ENCODE measurements around the gene GMPPB.

The GMPPB gene

GRCh38 chr3:49727924-49728361, 4.2 kb upstream of the GMPPB start:
- no peak for FAIRE-seq

GRCh38 chr3:49727154-49727923, 3.6 kb upstream of the GMPPB start:
- FAIRE-seq, result no peak

GRCh38 chr3:49725906-49726681, 2.3 kb upstream of the GMPPB start:
- FAIRE-seq, result no peak

GRCh38 chr3:49724586-49724985, 835 bp upstream of the GMPPB start:
- FAIRE-seq, result no peak

- FAIRE-seq, result no peak
Measured at GRCh38 chr3:49723296-49723627, 489 bp downstream of the GMPPB start.

- FAIRE-seq, result no peak
Measured at GRCh38 chr3:49722896-49723295, 855 bp downstream of the GMPPB start.

GRCh38 chr3:49721896-49722781, 1.6 kb downstream of the GMPPB start:
- FAIRE-seq, result no peak

GRCh38 chr3:49721596-49721895, 2.2 kb downstream of the GMPPB start:
- FAIRE-seq, result no peak

- no peak for FAIRE-seq
Measured at GRCh38 chr3:49720855-49721595, 2.7 kb downstream of the GMPPB start.

- FAIRE-seq, result peak; percentile 60
Measured at GRCh38 chr3:49719214-49719884, 4.4 kb downstream of the GMPPB start, which contains the start of gene AMIGO3. Gene AMIGO3, minus strand, starts transcription at chr3:49719684. Its CDS starts 219 bp downstream, at chr3:49719465.

GRCh38 chr3:49718858-49719213, 4.9 kb downstream of the GMPPB start:
- no peak for FAIRE-seq

GRCh38 chr3:49717959-49718857, 5.5 kb downstream of the GMPPB start:
- FAIRE-seq, result no peak

- no peak for FAIRE-seq
Measured at GRCh38 chr3:49717211-49717958, 6.4 kb downstream of the GMPPB start.

- FAIRE-seq, result no peak
Measured at GRCh38 chr3:49716691-49717210, 7.0 kb downstream of the GMPPB start.

GRCh38 chr3:49716169-49716568, 7.6 kb downstream of the GMPPB start:
- no peak for FAIRE-seq

GRCh38 chr3:49715611-49716121, 8.1 kb downstream of the GMPPB start:
- FAIRE-seq, result no peak

- no peak for FAIRE-seq
Measured at GRCh38 chr3:49714728-49715550, 8.8 kb downstream of the GMPPB start.

GRCh38 chr3:49713336-49714105, 10.2 kb downstream of the GMPPB start:
- no peak for FAIRE-seq

Measured in islet of Langerhans (tissue), 1 donor.